ENCODE results near the gene C1QTNF12. TPM values are rescaled to one million over a fixed set of nuclear protein-coding genes. Genes with fewer than 3 reads are reported as not detected.

The C1QTNF12 gene
- total and polyA plus RNA-seq, 5 donors from 2014 or later, result 0.39 to 6.2 TPM; not detected in 3

DNA sequence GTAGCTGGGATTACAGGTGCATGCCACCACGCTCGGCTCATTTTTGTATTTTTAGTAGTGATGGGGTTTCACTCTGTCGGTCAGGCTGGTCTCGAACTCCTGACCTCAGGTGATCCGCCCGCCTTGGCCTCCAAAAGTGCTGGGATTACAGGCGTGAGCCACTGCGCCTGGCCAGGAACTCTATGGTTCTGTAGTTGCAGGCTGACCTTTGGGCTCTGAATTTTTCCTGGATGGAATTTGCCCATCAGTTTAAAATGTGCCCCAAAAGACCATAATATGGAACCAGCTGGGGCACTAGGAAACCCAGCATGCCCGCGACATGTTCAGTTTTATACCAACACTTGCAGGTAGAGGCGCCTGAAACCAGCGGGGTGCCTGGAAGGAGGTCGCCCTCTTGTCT is 32.1 kb upstream of the C1QTNF12 start:
- DNase-seq (no peak), ATAC-seq (ENCODE audit: low read depth in 2 of 2) (no peak)
- no peaks in the 10 kb centered on the region for H3K9me3 ChIP-seq (ENCODE audit: control insufficient read depth in 2 of 2, low read length in 2 of 2)
- Mint-ChIP-seq H3K27me3 (no peaks in the 10 kb centered on the region), H3K4me3 (peak overlapping the region in 1 of 4 donors; percentile 54), H3K36me3 (no peaks in the 10 kb centered on the region), H3K27ac (no peak overlapping the region), H3K9me3 (peaks cover 0 to 2% (median 0%) of the 10 kb centered on the region in 7 donors), H3K4me1 (peaks cover 0 to 6% (median 0%) of the 10 kb centered on the region in 4 donors)
- H3K27me3 ChIP-seq (ENCODE audit: control insufficient read depth, insufficient read depth, low read length), result no peaks in the 10 kb centered on the region
- peaks cover 9% of the 10 kb centered on the region for H3K4me1 ChIP-seq (ENCODE audit: control insufficient read depth, insufficient read depth, low read length, poor library complexity, severe bottlenecking)
- no peaks in the 10 kb centered on the region for H3K36me3 ChIP-seq (ENCODE audit: control insufficient read depth, insufficient read depth, low read length)
- no peak overlapping the region for H3K4me3 ChIP-seq (ENCODE audit: low read depth, low read length)
- no peak overlapping the region for H3K27ac ChIP-seq (ENCODE audit: insufficient read depth, low read length, poor library complexity, severe bottlenecking)

DNA sequence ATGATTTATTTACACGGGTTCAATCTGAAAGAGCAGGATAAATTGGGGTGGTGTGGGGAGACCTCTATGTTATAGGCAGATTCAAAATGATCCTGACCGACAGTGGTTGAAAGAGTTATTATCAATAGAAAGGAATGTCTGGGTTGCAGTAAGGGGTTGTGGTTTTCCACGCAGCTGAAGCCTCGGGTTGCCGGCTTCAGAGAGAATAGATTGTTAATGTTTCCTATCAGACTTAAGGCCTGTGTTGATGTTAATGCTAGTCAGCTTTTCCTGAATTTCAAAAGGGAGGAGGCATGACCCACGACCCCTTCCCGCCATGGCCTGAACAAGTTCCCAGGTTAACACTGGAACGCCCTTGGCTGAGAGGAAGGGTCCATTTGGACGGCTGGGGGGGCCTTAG is 29.3 kb upstream of the C1QTNF12 start:
- ATAC-seq (ENCODE audit: low read depth in 2 of 2), result no peak
- Histone ChIP-seq H3K4me1 (ENCODE audit: control insufficient read depth, insufficient read depth, low read length, poor library complexity, severe bottlenecking) (peaks cover 32% of the 10 kb centered on the region), H3K4me3 (ENCODE audit: low read depth, low read length) (no peak overlapping the region), H3K27ac (ENCODE audit: insufficient read depth, low read length, poor library complexity, severe bottlenecking) (no peak overlapping the region), H3K36me3 (ENCODE audit: control insufficient read depth, insufficient read depth, low read length) (no peaks in the 10 kb centered on the region), H3K9me3 (ENCODE audit: control insufficient read depth in 2 of 2, low read length in 2 of 2) (no peaks in the 10 kb centered on the region), H3K27me3 (ENCODE audit: control insufficient read depth, insufficient read depth, low read length) (no peaks in the 10 kb centered on the region)
- Mint-ChIP-seq H3K9me3 (no peaks in the 10 kb centered on the region), H3K27ac (peak overlapping the region in 1 of 3 donors; percentile 12), H3K4me3 (peak overlapping the region; percentile 46 to 90 (median 84)), H3K27me3 (no peaks in the 10 kb centered on the region), H3K4me1 (peaks cover 0 to 29% (median 11%) of the 10 kb centered on the region in 4 donors), H3K36me3 (no peaks in the 10 kb centered on the region)
- no peak for DNase-seq

DNA sequence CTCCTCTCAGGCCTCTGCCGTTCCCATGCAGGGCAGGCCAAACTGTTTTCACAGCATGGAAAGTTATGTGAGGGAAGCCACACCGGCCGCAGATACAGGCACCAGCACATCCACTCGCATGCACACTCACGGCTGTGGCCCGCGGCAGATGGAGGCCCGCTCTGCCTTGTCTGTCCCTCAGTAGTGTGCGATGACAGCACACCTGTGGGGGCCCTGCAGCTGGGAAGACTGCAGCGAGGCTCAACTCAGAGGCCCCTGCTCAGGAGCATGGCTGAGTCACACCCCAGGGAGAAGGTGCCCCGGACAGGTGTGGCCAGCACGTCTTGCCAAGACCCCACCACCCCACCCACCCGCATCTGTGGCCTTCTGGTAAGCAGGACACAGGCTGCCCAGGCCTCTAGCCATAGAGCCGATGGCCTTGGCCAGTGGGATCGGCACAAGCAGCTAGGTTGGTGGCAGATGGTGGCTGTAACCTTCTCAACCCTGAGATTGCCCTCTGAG is 28.5 kb upstream of the C1QTNF12 start:
- peak overlapping the region in 1 of 3 donors; percentile 59 for H3K27ac Mint-ChIP-seq
- H3K4me3 Mint-ChIP-seq, result peak overlapping the region in 3 of 4 donors; percentile 66 to 83 (median 77)

DNA sequence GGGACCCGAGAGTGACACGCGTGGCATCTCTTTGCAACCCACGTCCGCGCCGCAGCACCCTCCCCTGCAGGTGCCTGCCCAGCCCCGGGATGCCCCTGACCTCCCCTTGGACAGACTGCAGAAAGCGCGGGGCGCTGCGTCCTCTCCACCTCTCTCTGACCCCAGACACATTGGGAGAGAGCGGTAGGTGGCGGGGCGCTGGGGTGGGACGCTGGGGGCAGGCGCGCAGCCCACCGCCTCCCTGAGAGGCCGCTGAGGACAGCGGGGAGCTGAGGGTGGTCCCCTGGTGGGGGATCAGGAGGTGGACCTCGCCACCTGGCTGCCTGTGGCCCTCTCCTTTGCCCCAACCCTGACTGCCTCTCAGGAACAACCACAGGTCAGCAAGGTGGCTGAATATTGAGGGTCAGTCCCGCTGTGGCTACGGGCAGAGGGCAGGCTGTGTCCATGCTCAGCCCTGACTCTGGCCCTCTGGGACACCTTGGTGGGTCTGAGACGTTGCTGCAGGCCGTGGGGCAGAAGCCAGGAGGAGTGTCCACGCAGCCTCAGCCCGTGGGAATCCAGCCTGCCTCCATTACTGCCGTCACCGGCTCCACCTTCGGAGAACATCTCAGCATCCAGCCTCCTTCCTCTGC is 27.9 kb upstream of the C1QTNF12 start:
- no peak overlapping the region for H3K4me3 ChIP-seq (ENCODE audit: low read depth, low read length)
- H3K36me3 Mint-ChIP-seq, result peaks cover 10% of the 10 kb centered on the region
- no peaks in the 10 kb centered on the region for H3K27me3 Mint-ChIP-seq
- H3K4me1 Mint-ChIP-seq, result peaks cover 0 to 43% (median 24%) of the 10 kb centered on the region in 4 donors
- no peaks in the 10 kb centered on the region for H3K9me3 ChIP-seq (ENCODE audit: control insufficient read depth in 2 of 2, low read length in 2 of 2)
- no peaks in the 10 kb centered on the region for H3K36me3 ChIP-seq (ENCODE audit: control insufficient read depth, insufficient read depth, low read length)
- ATAC-seq (ENCODE audit: low read depth in 2 of 2) (no peak), DNase-seq (no peak)
- H3K27ac ChIP-seq (ENCODE audit: insufficient read depth, low read length, poor library complexity, severe bottlenecking), result peak overlapping the region; percentile 63
- H3K27me3 ChIP-seq (ENCODE audit: control insufficient read depth, insufficient read depth, low read length), result no peaks in the 10 kb centered on the region
- peak overlapping the region; percentile 66 to 83 (median 74) for H3K4me3 Mint-ChIP-seq
- H3K27ac Mint-ChIP-seq, result peak overlapping the region in 2 of 3 donors; percentile 59 to 86
- H3K9me3 Mint-ChIP-seq, result no peaks in the 10 kb centered on the region
- H3K4me1 ChIP-seq (ENCODE audit: control insufficient read depth, insufficient read depth, low read length, poor library complexity, severe bottlenecking), result peaks cover 43% of the 10 kb centered on the region

More for the DNA sequence above, 28.5 kb upstream of the C1QTNF12 start:
- H3K9me3 Mint-ChIP-seq, result no peaks in the 10 kb centered on the region
- ATAC-seq (ENCODE audit: low read depth in 2 of 2) (no peak), DNase-seq (no peak)
- Histone ChIP-seq H3K36me3 (ENCODE audit: control insufficient read depth, insufficient read depth, low read length) (no peaks in the 10 kb centered on the region), H3K27ac (ENCODE audit: insufficient read depth, low read length, poor library complexity, severe bottlenecking) (no peak overlapping the region), H3K4me1 (ENCODE audit: control insufficient read depth, insufficient read depth, low read length, poor library complexity, severe bottlenecking) (peaks cover 41% of the 10 kb centered on the region), H3K9me3 (ENCODE audit: control insufficient read depth in 2 of 2, low read length in 2 of 2) (no peaks in the 10 kb centered on the region), H3K4me3 (ENCODE audit: low read depth, low read length) (no peak overlapping the region), H3K27me3 (ENCODE audit: control insufficient read depth, insufficient read depth, low read length) (no peaks in the 10 kb centered on the region)
- H3K27me3 Mint-ChIP-seq, result no peaks in the 10 kb centered on the region
- H3K4me1 Mint-ChIP-seq, result peaks cover 0 to 37% (median 19%) of the 10 kb centered on the region in 4 donors
- peaks cover 6% of the 10 kb centered on the region for H3K36me3 Mint-ChIP-seq

DNA sequence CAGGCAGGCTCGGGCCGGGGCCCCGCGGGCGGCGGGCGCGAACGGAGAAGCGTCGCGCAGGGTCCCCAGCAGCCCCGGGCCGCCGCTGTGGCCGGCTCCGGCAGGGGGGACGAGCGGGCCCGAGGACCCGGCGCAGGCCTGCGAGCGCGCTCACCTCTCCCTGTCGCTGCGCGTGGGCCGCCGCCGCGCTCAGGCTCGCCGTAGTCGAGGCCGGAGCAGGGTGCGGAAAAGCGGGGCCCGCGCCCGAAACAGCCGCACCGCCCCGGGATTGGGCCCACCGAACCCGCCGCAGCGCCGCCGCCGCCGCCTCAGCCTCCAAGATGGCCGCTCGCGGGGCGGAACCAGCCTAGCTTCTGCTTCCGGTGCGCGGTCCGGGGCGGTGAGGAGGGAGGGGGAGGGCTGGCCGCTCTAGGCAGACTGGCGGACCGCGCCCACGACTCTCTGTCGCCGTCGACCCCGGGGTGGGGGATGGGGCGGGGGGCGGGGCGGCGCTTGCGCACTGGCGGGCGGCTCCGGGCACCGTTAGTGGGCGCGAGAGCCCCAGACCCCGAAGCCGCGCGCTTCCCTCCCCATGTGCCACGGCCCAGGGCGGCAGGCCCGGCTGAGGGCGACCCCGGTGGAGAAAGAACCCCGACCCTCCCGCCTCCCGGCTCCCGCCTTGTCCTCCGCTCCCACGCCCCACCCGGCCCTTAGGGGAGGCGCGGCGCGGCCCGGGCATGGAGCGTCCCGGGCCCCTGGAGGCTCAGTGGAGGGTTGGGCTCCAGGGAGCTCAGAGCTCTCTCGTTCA is 27.2 kb upstream of the C1QTNF12 start, which contains the start of gene UBE2J2:
TSS of gene UBE2J2 (minus strand) at position 343 of the 787 bp plus-strand sequence. CDS start 5,862 bp downstream, outside the sequence.
- Mint-ChIP-seq H3K36me3 (peaks cover 10% of the 10 kb centered on the region), H3K4me3 (peak within 1 kb of the TSS; percentile 88 to 94 (median 93)), H3K27me3 (no peaks in the 10 kb centered on the region), H3K27ac (peak within 1 kb of the TSS; percentile 84 to 93 (median 86)), H3K4me1 (peaks cover 0 to 47% (median 24%) of the 10 kb centered on the region in 4 donors), H3K9me3 (no peaks in the 10 kb centered on the region)
- ATAC-seq (ENCODE audit: low read depth in 2 of 2) (peak; percentile 97), DNase-seq (peak; percentile 89 to 95 (median 91))
- Histone ChIP-seq H3K9me3 (ENCODE audit: control insufficient read depth in 2 of 2, low read length in 2 of 2) (no peaks in the 10 kb centered on the region), H3K36me3 (ENCODE audit: control insufficient read depth, insufficient read depth, low read length) (no peaks in the 10 kb centered on the region), H3K4me1 (ENCODE audit: control insufficient read depth, insufficient read depth, low read length, poor library complexity, severe bottlenecking) (peaks cover 43% of the 10 kb centered on the region), H3K4me3 (ENCODE audit: low read depth, low read length) (peak within 1 kb of the TSS; percentile 53), H3K27ac (ENCODE audit: insufficient read depth, low read length, poor library complexity, severe bottlenecking) (peak within 1 kb of the TSS; percentile 63), H3K27me3 (ENCODE audit: control insufficient read depth, insufficient read depth, low read length) (no peaks in the 10 kb centered on the region)

DNA sequence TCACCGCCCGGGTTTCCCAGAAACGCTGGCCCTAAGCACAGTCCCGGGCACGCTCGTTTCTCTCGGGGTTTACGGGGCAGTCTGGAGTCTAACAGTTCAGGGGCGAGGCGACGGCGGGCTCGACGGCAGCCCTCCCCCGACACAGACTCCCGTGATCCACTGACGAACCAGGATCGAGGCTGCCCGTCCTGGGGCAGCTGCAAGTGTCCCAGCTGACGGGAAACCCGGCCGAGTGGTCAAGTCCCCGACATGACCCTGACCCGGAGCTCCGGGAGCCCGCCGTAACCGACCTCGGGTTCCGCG is 26.6 kb upstream of the C1QTNF12 start:
- peak overlapping the region; percentile 88 to 94 (median 93) for H3K4me3 Mint-ChIP-seq
- Histone ChIP-seq H3K27me3 (ENCODE audit: control insufficient read depth, insufficient read depth, low read length) (no peaks in the 10 kb centered on the region), H3K27ac (ENCODE audit: insufficient read depth, low read length, poor library complexity, severe bottlenecking) (peak overlapping the region; percentile 63), H3K36me3 (ENCODE audit: control insufficient read depth, insufficient read depth, low read length) (no peaks in the 10 kb centered on the region), H3K4me1 (ENCODE audit: control insufficient read depth, insufficient read depth, low read length, poor library complexity, severe bottlenecking) (peaks cover 43% of the 10 kb centered on the region), H3K9me3 (ENCODE audit: control insufficient read depth in 2 of 2, low read length in 2 of 2) (no peaks in the 10 kb centered on the region), H3K4me3 (ENCODE audit: low read depth, low read length) (peak overlapping the region; percentile 53)
- no peak for ATAC-seq (ENCODE audit: low read depth in 2 of 2)
- DNase-seq, result no peak
- no peaks in the 10 kb centered on the region for H3K27me3 Mint-ChIP-seq
- H3K36me3 Mint-ChIP-seq, result peaks cover 10% of the 10 kb centered on the region
- H3K4me1 Mint-ChIP-seq, result peaks cover 0 to 50% (median 24%) of the 10 kb centered on the region in 4 donors
- no peaks in the 10 kb centered on the region for H3K9me3 Mint-ChIP-seq
- H3K27ac Mint-ChIP-seq, result peak overlapping the region; percentile 9 to 93 (median 84)

DNA sequence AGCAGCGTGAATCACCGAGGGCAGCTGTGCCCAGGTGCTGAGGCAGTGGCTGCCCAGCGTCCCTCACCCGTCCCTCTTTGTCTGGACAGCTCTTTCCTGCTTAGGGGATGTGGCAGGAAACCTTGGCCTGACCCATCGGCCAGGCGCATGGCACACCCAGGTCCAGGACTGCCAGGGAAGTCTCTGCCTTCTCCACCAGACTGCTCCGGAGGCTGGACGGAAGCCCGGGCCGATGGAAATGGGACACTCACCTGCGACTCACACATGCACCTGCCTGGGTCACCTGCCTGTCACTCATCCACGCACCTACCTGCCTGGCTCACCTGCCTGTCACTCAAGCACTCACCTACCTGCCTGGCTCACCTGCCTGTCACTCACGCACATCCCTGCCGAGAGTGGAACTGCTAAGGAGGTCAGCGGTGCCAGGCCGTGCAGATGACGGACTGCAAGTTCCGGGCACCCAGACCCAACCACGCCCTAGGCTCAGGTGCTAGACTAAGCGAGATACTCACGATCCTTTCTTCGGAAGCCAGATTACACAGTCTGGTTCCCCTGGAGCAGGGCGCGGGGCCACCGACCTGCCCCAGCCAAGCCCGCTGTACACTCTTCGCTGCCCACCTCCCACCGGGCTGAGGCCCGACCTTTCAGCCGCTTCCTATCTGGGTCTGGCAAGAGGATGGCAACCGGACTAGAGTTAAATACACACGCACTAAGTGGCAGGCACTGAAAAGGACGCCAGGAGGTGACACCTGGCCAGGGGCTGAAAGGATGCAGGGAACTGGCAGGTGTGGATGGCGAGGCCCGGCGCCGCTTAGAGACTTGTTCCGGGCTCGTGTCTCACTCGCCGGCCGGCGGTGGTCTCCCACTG is 26.1 kb upstream of the C1QTNF12 start:
- H3K4me1 ChIP-seq (ENCODE audit: control insufficient read depth, insufficient read depth, low read length, poor library complexity, severe bottlenecking), result peaks cover 43% of the 10 kb centered on the region
- H3K9me3 ChIP-seq (ENCODE audit: control insufficient read depth in 2 of 2, low read length in 2 of 2), result no peaks in the 10 kb centered on the region
- peak overlapping the region; percentile 88 to 94 (median 93) for H3K4me3 Mint-ChIP-seq
- H3K4me1 Mint-ChIP-seq, result peaks cover 0 to 54% (median 24%) of the 10 kb centered on the region in 4 donors
- ATAC-seq (ENCODE audit: low read depth in 2 of 2) (no peak), DNase-seq (peak in 1 of 3 donors; percentile 39)
- peaks cover 2% of the 10 kb centered on the region for H3K36me3 ChIP-seq (ENCODE audit: control insufficient read depth, insufficient read depth, low read length)
- H3K27ac ChIP-seq (ENCODE audit: insufficient read depth, low read length, poor library complexity, severe bottlenecking), result peak overlapping the region; percentile 63
- H3K9me3 Mint-ChIP-seq, result no peaks in the 10 kb centered on the region
- H3K4me3 ChIP-seq (ENCODE audit: low read depth, low read length), result peak overlapping the region; percentile 53
- no peaks in the 10 kb centered on the region for H3K27me3 ChIP-seq (ENCODE audit: control insufficient read depth, insufficient read depth, low read length)
- H3K27ac Mint-ChIP-seq, result peak overlapping the region; percentile 9 to 93 (median 84)
- H3K36me3 Mint-ChIP-seq, result peaks cover 10% of the 10 kb centered on the region
- no peaks in the 10 kb centered on the region for H3K27me3 Mint-ChIP-seq
